IMR-90 (cell line): ENCODE results near the gene HOXC10. TPM values are rescaled to one million over a fixed set of nuclear protein-coding genes. Genes with fewer than 3 reads are reported as not detected.

Experiments
- ATAC-seq: fragments of 200-7000 bp; cut with Tn5 transposase; 2 replicates; pipeline ENCODE4 v1.9.1; 2020; ENCODE audit warnings: low read depth, mild to moderate bottlenecking, moderate library complexity
- BruUV-seq: library from RNA; stranded (reverse); fragments of 400-500 nt; replicated peaks from 2 replicates; lab custom pipeline; 2021; lab: Mats Ljungman, UMichigan
- CTCF ChIA-PET: fragments of 300-600 bp; formaldehyde crosslinking; extraction: SDS; loops from one replicate; lab custom pipeline; 2021; ENCODE audit warnings: antibody characterized with exemption; lab: Yijun Ruan, JAX
- POLR2A ChIA-PET: fragments of 300-600 bp; sonication (Branson Sonifier 250); formaldehyde crosslinking; loops from one replicate; lab custom pipeline; 2022; ENCODE audit warnings: antibody characterized with exemption; ENCODE audit not compliant: unreplicated experiment; lab: Charles Lee
- DNase-seq: peaks from one replicate; pipeline ENCODE4 v3.0.0; 2013
- H2AFZ ChIP-seq: replicated peaks from 2 replicates; pipeline ENCODE3; 2013; ENCODE audit warnings: low read length, mild to moderate bottlenecking; ENCODE audit not compliant: poor library complexity
- H2AK5ac ChIP-seq: 2 replicates; pipeline ENCODE4 v1.6.1; 2013; ENCODE audit warnings: low read depth, low read length, inconsistent platforms
- H2AK9ac ChIP-seq: replicated peaks from 2 replicates; pipeline ENCODE3; 2013; ENCODE audit warnings: mild to moderate bottlenecking, low read depth, low read length, moderate library complexity; ENCODE audit not compliant: poor library complexity
- H2BK120ac ChIP-seq: 2 replicates; pipeline ENCODE4 v1.6.1; 2013; ENCODE audit warnings: low read depth, low read length, inconsistent platforms
- H2BK15ac ChIP-seq: 3 replicates; pipeline ENCODE4 v1.6.1; 2013; ENCODE audit warnings: low read depth, low read length, inconsistent platforms
- H2BK20ac ChIP-seq: 2 replicates; pipeline ENCODE4 v1.6.1; 2013; ENCODE audit warnings: low read depth, mild to moderate bottlenecking, inconsistent platforms, low read length, moderate library complexity
- H2BK5ac ChIP-seq: 2 replicates; pipeline ENCODE4 v1.6.1; 2013; ENCODE audit warnings: mild to moderate bottlenecking, low read depth, low read length, inconsistent platforms; ENCODE audit not compliant: poor library complexity, severe bottlenecking
- H3K14ac ChIP-seq: replicated peaks from 2 replicates; pipeline ENCODE4 v1.6.1; 2013; ENCODE audit warnings: low read depth, low read length, inconsistent platforms
- H3K18ac ChIP-seq: 2 replicates; pipeline ENCODE4 v1.6.1; 2013; ENCODE audit warnings: low read depth, low read length, control low read depth
- H3K23ac ChIP-seq: 2 replicates; pipeline ENCODE4 v1.6.1; 2013; ENCODE audit warnings: low read depth, low read length, inconsistent platforms
- H3K27ac ChIP-seq: 2 replicates; pipeline ENCODE4 v1.5.1; 2013; ENCODE audit warnings: mild to moderate bottlenecking, control low read depth, low read length; ENCODE audit not compliant: insufficient read depth
- H3K27me3 ChIP-seq: 2 replicates; pipeline ENCODE4 v1.6.1; 2013; ENCODE audit warnings: low read length; ENCODE audit not compliant: control insufficient read depth, insufficient read depth
- H3K36me3 ChIP-seq: 2 replicates; pipeline ENCODE4 v1.6.1; 2013; ENCODE audit warnings: low read length, mixed read lengths; ENCODE audit not compliant: control insufficient read depth, insufficient read depth
- H3K4ac ChIP-seq: 2 replicates; pipeline ENCODE4 v1.6.1; 2013; ENCODE audit warnings: low read depth, low read length, inconsistent platforms
- H3K4me1 ChIP-seq: 2 replicates; pipeline ENCODE4 v1.6.1; 2013; ENCODE audit warnings: low read length, mixed read lengths; ENCODE audit not compliant: control insufficient read depth, insufficient read depth
- H3K4me2 ChIP-seq: 2 replicates; pipeline ENCODE4 v1.6.1; 2013; ENCODE audit warnings: low read depth, mild to moderate bottlenecking, control low read depth, low read length, moderate library complexity
- H3K4me3 ChIP-seq: 2 replicates; pipeline ENCODE4 v1.5.1; 2013; ENCODE audit warnings: low read depth, mild to moderate bottlenecking, control low read depth, low read length, moderate library complexity; ENCODE audit not compliant: insufficient read depth
- H3K56ac ChIP-seq: 2 replicates; pipeline ENCODE4 v1.6.1; 2013; ENCODE audit warnings: low read length, inconsistent platforms; ENCODE audit not compliant: insufficient read depth; ENCODE audit errors: extremely low read depth
- H3K79me1 ChIP-seq, 2 experiments: 2 replicates each; pipeline ENCODE4 v1.6.1; 2013; ENCODE audit warnings: low read length in 2 of 2, inconsistent platforms in 1 of 2, low read depth in 1 of 2
- H3K9ac ChIP-seq: 2 replicates; pipeline ENCODE4 v1.6.1; 2013; ENCODE audit warnings: low read depth, low read length, control low read depth
- H3K9me1 ChIP-seq: 2 replicates; pipeline ENCODE4 v1.6.1; 2013; ENCODE audit warnings: low read length, inconsistent platforms; ENCODE audit not compliant: insufficient read depth
- H3K9me3 ChIP-seq: 2 replicates; pipeline ENCODE4 v1.6.1; 2013; ENCODE audit warnings: low read length; ENCODE audit not compliant: control insufficient read depth, insufficient read depth
- H4K20me1 ChIP-seq: 2 replicates; pipeline ENCODE4 v1.6.1; 2013; ENCODE audit warnings: low read length, inconsistent platforms; ENCODE audit not compliant: insufficient read depth
- H4K5ac ChIP-seq: 2 replicates; pipeline ENCODE4 v1.6.1; 2013; ENCODE audit warnings: mild to moderate bottlenecking, low read depth, low read length, control low read depth
- H4K8ac ChIP-seq, 2 experiments: 2 replicates each; pipeline ENCODE4 v1.6.1; 2013; ENCODE audit warnings: low read depth in 2 of 2, low read length in 2 of 2, control low read depth in 1 of 2, inconsistent platforms in 1 of 2
- H4K91ac ChIP-seq: 2 replicates; pipeline ENCODE4 v1.6.1; 2013; ENCODE audit warnings: low read depth, low read length, inconsistent platforms; ENCODE audit not compliant: insufficient read depth
- BHLHE40 ChIP-seq: fragments of 150-350 bp; IDR thresholded peaks from 2 replicates; pipeline ENCODE4 v1.6.1; 2016; ENCODE audit warnings: mild to moderate bottlenecking, low read depth, low read length
- CEBPB ChIP-seq: IDR thresholded peaks from 2 replicates; pipeline ENCODE4 v1.6.1; 2012; ENCODE audit warnings: low read depth, low read length, improper control_type of control experiment
- CHD1 ChIP-seq: IDR thresholded peaks from 2 replicates; pipeline ENCODE4 v1.6.1; 2012; ENCODE audit warnings: low read depth, low read length, improper control_type of control experiment
- FOS ChIP-seq: fragments of 150-350 bp; IDR thresholded peaks from 2 replicates; pipeline ENCODE4 v1.6.1; 2016; ENCODE audit warnings: low read depth, low read length
- MAFK ChIP-seq: IDR thresholded peaks from 2 replicates; pipeline ENCODE4 v1.6.1; 2012; ENCODE audit warnings: low read depth, low read length, improper control_type of control experiment
- MAZ ChIP-seq: IDR thresholded peaks from 2 replicates; pipeline ENCODE4 v1.6.1; 2012; ENCODE audit warnings: low read depth, mild to moderate bottlenecking, low read length, improper control_type of control experiment, moderate library complexity, borderline replicate concordance
- MXI1 ChIP-seq: IDR thresholded peaks from 2 replicates; pipeline ENCODE4 v1.6.1; 2012; ENCODE audit warnings: low read depth, mild to moderate bottlenecking, low read length, moderate library complexity, borderline replicate concordance
- NFE2L2 ChIP-seq: fragments of 150-350 bp; IDR thresholded peaks from 2 replicates; pipeline ENCODE4 v1.6.1; 2016; ENCODE audit warnings: low read depth, mild to moderate bottlenecking, low read length
- POLR2A ChIP-seq: IDR thresholded peaks from 2 replicates; pipeline ENCODE4 v1.6.1; 2012; ENCODE audit warnings: mild to moderate bottlenecking, low read depth, low read length
- RAD21 ChIP-seq: IDR thresholded peaks from 2 replicates; pipeline ENCODE4 v1.6.1; 2012; ENCODE audit warnings: low read length, improper control_type of control experiment
- RCOR1 ChIP-seq: IDR thresholded peaks from 2 replicates; pipeline ENCODE4 v1.6.1; 2012; ENCODE audit warnings: mild to moderate bottlenecking, low read length, improper control_type of control experiment; ENCODE audit not compliant: insufficient replicate concordance
- RFX5 ChIP-seq: IDR thresholded peaks from 2 replicates; pipeline ENCODE4 v1.8.0; 2012; ENCODE audit warnings: low read depth, mild to moderate bottlenecking, low read length, moderate library complexity
- SMC3 ChIP-seq: fragments of 150-350 bp; IDR thresholded peaks from 2 replicates; pipeline ENCODE4 v1.6.1; 2016; ENCODE audit warnings: low read depth, mild to moderate bottlenecking, antibody characterized with exemption, low read length, moderate library complexity
- WGBS, 2 experiments: methylation state at CpG; one replicate each; pipeline versions ENCODE4 v1.1.5 to v1.1.7; 2013; ENCODE audit warnings: missing lambda C conversion rate in 2 of 2; ENCODE audit not compliant: insufficient read length in 1 of 2; ENCODE audit errors: extremely low coverage in 2 of 2; 5-methylcytosine and 5-hydroxymethylcytosine counted together
- dilution Hi-C: fragments of 300-500 bp; cut with HindIII; formaldehyde crosslinking; loops from one replicate; pipeline ENCODE4 v1.14.3; 2018; ENCODE audit warnings: low sequenced_read_pairs; ENCODE audit not compliant: unreplicated experiment
- in situ Hi-C: fragments of 300-500 bp; cut with MboI; formaldehyde crosslinking; loops from 3 replicates; pipeline ENCODE4 v1.14.3; 2019; ENCODE audit warnings: low sequenced_read_pairs, inconsistent platforms, mixed read lengths
- intact Hi-C: fragments of 100-400 bp; cut with micrococcal nuclease; formaldehyde crosslinking; loops from 2 replicates; pipeline ENCODE4 v1.10.0; 2022
- polyA plus RNA-seq, 3 experiments: library from polyadenylated mRNA; depleted of rRNA; stranded (reverse); fragments of >200 nt; gene quantifications; 2 replicates each; pipeline ENCODE4 v1.2.3, GENCODE V29; 2012; ENCODE audit warnings: low replicate concordance in 1 of 3
- total RNA-seq: library from RNA; depleted of rRNA; stranded (reverse); fragments of >200 nt; gene quantifications from 2 replicates; pipeline ENCODE4 v1.2.3, GENCODE V29; 2012
- TF ChIP-seq, protein P1 (sequence below): fragments of 150-350 bp; IDR thresholded peaks from 2 replicates; pipeline ENCODE4 v1.6.1; 2016; ENCODE audit warnings: low read depth, mild to moderate bottlenecking, low read length, moderate library complexity, borderline replicate concordance
- TF ChIP-seq, protein P2 (sequence below): fragments of 150-350 bp; IDR thresholded peaks from 2 replicates; pipeline ENCODE4 v1.6.1; 2017; ENCODE audit warnings: mild to moderate bottlenecking, antibody characterized with exemption, low read length, low read depth
- TF ChIP-seq, protein P3 (sequence below): conservative IDR thresholded peaks from 2 replicates; pipeline ENCODE4 v1.5.1; 2012; ENCODE audit warnings: mild to moderate bottlenecking, low read depth, low read length, improper control_type of control experiment

The HOXC10 gene
- total and polyA plus RNA-seq, 2 of the 4 experiments (the other 2 are of a cell fraction): 0.15 TPM; not detected in 1

DNA sequence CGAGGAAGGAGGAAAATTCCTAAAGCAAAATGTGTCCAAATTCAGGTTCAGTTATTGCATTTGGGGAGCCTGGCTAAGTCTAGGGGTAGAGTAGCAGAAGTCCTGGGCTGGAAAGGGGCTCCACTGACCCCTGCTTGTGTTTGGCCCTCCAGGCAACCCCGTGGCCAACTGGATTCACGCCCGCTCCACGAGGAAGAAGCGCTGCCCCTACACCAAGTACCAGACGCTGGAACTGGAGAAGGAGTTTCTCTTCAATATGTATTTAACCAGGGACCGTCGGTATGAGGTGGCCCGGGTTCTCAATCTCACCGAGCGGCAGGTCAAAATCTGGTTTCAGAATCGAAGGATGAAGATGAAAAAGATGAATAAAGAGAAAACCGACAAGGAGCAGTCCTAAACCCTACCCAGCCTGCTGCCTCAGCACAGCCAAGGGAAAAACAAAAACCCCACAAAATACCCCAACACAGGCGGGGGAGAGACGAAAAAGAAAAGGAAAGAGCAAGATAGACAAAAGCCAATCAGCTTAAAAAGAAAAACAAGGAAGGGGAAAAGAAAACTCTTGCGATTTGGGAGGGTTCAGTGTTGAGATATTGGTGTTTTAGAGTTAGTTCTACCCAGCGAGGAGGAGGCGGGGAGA is 17.4 kb downstream of the HOXC10 start:
- in situ Hi-C loops (no loop called here), intact Hi-C loops (loop anchor here (10.0 kb wide), 1 partner anchor 298 kb away; no protein-coding TSS in a partner anchor), dilution Hi-C loops (no loop called here)
- no peak overlapping the region for H3K14ac ChIP-seq
- no peak overlapping the region for H2AK5ac ChIP-seq
- no peak overlapping the region for H3K56ac ChIP-seq
- ChIA-PET CTCF (no interaction called here), POLR2A (no interaction called here)
- TF ChIP-seq RFX5 (no peak), MAZ (no peak), MXI1 (no peak), SMC3 (no peak), MAFK (no peak), CHD1 (no peak), NFE2L2 (no peak), BHLHE40 (no peak), RCOR1 (no peak), RAD21 (no peak), POLR2A (no peak), FOS (no peak), CEBPB (no peak)
- TF ChIP-seq, protein P1, sequence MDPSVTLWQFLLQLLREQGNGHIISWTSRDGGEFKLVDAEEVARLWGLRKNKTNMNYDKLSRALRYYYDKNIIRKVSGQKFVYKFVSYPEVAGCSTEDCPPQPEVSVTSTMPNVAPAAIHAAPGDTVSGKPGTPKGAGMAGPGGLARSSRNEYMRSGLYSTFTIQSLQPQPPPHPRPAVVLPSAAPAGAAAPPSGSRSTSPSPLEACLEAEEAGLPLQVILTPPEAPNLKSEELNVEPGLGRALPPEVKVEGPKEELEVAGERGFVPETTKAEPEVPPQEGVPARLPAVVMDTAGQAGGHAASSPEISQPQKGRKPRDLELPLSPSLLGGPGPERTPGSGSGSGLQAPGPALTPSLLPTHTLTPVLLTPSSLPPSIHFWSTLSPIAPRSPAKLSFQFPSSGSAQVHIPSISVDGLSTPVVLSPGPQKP: no peak
- TF ChIP-seq, protein P2, sequence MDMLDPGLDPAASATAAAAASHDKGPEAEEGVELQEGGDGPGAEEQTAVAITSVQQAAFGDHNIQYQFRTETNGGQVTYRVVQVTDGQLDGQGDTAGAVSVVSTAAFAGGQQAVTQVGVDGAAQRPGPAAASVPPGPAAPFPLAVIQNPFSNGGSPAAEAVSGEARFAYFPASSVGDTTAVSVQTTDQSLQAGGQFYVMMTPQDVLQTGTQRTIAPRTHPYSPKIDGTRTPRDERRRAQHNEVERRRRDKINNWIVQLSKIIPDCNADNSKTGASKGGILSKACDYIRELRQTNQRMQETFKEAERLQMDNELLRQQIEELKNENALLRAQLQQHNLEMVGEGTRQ: no peak
- TF ChIP-seq, protein P3, sequence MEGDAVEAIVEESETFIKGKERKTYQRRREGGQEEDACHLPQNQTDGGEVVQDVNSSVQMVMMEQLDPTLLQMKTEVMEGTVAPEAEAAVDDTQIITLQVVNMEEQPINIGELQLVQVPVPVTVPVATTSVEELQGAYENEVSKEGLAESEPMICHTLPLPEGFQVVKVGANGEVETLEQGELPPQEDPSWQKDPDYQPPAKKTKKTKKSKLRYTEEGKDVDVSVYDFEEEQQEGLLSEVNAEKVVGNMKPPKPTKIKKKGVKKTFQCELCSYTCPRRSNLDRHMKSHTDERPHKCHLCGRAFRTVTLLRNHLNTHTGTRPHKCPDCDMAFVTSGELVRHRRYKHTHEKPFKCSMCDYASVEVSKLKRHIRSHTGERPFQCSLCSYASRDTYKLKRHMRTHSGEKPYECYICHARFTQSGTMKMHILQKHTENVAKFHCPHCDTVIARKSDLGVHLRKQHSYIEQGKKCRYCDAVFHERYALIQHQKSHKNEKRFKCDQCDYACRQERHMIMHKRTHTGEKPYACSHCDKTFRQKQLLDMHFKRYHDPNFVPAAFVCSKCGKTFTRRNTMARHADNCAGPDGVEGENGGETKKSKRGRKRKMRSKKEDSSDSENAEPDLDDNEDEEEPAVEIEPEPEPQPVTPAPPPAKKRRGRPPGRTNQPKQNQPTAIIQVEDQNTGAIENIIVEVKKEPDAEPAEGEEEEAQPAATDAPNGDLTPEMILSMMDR: no peak
- H3K4me2 ChIP-seq: no peak overlapping the region
- no peak overlapping the region for H3K27ac ChIP-seq
- BruUV-seq: no TSS peak
- ATAC-seq (no peak), DNase-seq (no peak)
- H2BK15ac ChIP-seq: no peak overlapping the region
- H3K9me1 ChIP-seq: no peaks in the 10 kb centered on the region
- WGBS, 2 experiments: no CpG with 5 or more reads among the region's 19 CpGs
- no peak overlapping the region for H2BK20ac ChIP-seq
- no peak overlapping the region for H3K18ac ChIP-seq
- H3K4me1 ChIP-seq: no peaks in the 10 kb centered on the region
- no peak overlapping the region for H4K8ac ChIP-seq
- H2BK5ac ChIP-seq: no peak overlapping the region
- H3K36me3 ChIP-seq: no peaks in the 10 kb centered on the region
- H3K9ac ChIP-seq: no peak overlapping the region
- H4K5ac ChIP-seq: no peak overlapping the region
- H3K27me3 ChIP-seq: peaks cover 96% of the 10 kb centered on the region
- no peak overlapping the region for H2AK9ac ChIP-seq
- no peak overlapping the region for H4K91ac ChIP-seq
- H3K23ac ChIP-seq: no peak overlapping the region
- no peak overlapping the region for H2AFZ ChIP-seq
- no peak overlapping the region for H2BK120ac ChIP-seq
- H4K20me1 ChIP-seq: no peaks in the 10 kb centered on the region
- H3K9me3 ChIP-seq: peaks cover 8% of the 10 kb centered on the region; the same call in 1 of the 2 replicates
- no peak overlapping the region for H3K4me3 ChIP-seq
- no peak overlapping the region for H3K4ac ChIP-seq
- no peaks in the 10 kb centered on the region for H3K79me1 ChIP-seq
